Measurements from ENCODE around the gene HS6ST3. TPM values are rescaled to one million over a fixed set of nuclear protein-coding genes. Genes with fewer than 3 reads are reported as not detected.

The HS6ST3 gene
- total RNA-seq, 1 donor from 2014 or later, result 25.3 TPM

DNA sequence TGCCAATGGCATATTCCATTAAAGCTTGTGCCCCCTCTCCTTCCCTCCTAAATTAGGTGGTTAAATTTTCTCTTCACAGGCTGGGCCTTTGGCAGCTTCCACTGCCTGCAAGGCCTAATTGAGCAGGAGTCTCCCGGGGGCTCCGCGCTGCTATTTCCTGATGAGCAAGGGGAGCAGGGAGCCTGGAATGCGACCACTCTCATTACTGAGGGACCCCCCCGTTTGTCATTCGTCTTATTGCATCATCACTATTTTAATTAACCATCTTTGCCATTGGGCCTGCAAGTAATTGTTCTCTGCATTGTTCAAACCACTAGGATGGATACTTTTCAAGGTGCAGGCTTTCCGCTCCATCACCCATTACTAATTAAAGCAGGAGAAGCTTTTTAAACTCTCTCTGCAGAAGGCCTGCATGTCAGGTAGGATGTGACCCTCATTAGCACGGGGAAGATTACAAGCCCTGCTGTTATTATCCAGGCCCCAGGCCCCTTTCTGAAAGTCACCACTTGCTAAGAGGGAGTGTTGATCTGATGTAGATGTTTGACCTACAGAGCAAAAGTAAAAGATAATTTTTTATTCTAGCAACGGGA lies 762.0 kb downstream of the HS6ST3 start:
- no peak for FAIRE-seq

DNA sequence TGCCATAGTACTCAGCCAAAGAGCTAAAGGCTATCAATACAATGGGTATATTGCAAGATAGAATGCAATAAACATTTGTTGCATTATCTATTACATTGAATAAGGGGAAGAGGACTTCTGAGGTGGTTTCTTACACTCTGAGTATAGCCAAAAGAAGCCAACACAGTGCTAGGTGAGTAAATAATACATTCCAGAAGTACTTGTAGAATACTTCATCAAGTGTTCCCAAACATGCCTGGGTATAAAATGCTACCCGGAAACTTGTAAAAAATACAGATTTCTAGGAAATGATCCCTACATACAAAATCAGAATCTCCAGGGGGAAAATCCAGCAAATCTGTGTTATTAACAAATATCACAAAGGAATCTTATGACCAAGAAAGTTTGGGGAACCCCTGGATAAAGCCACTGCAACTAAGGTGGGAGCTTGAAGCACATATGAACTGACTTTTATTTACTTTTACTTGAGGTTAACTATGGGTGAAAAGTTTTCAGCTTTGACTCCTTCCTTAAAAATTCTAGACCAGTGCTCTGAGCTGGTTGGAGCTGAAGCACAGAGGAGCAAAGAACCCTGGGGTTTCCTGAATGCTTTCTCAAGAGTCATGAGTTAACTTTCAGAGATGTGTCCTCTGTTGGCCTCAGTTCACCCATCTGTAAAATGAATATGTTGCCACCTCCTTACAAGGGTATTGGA lies 768.4 kb downstream of the HS6ST3 start:
- FAIRE-seq, result no peak
- DNase-seq (ENCODE audit: low spot score in 2 of 2), result no peak

More for the DNA sequence above, 762.0 kb downstream of the HS6ST3 start:
- DNase-seq (ENCODE audit: low spot score in 2 of 2), result no peak

DNA sequence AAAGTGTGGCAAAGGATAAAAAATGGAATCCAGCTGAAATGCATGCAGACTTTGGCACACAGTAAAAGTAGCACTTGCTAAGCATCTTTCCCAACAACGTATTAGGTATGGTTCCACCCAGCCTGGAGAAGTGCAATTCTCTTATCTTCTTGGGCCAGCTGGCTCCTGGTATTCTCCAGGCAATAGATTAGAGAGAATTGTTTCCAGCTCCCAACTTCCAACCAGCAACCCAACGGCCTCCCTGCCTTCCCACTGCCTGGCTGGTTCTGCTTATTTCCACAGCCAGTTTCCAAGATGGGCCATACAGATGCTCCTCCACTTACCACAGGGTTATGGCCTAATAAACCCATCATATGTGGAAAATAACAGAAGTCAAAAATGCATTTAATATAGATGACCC lies 771.0 kb downstream of the HS6ST3 start:
- no peak for DNase-seq (ENCODE audit: low spot score in 2 of 2)

DNA sequence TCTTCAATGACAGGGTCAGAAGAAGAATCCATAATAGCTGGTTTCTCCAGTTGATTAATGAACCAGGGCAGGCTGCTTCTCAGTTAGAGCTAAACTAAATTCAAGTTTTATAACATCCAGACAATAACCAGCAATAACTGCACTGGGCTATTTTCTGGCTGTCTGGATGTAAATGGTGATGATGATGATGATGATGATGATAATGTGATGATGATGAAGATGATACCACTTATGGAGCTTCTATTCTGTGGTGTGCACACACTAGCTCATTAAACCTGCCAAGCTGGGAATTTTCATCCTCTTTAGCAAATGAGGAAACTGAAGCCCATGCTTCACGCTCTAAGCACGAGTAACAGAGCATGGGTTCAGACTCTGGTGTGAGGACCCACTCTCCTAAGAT lies 772.2 kb downstream of the HS6ST3 start:
- DNase-seq (ENCODE audit: low spot score in 2 of 2) (no peak), FAIRE-seq (no peak)

More for the DNA sequence above, 771.0 kb downstream of the HS6ST3 start:
- no peak for FAIRE-seq

DNA sequence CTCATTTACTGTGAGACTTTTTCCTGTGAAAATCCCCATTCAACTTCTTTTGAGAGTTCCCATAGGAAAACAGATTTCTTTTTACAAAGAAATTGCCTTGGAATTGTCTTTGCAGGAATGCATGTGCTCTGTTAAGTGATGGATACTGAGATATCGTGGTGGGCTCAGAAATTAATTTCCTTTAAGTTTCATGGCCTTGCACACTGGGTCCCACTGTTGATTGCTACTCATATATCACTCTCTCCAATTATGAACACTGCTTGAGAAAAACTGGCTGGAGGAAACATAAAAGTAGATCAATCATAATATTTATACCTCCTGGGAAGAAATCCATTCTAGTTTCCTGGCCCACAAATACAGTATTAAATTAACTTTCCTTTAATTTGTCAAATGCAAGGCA lies 773.1 kb downstream of the HS6ST3 start:
- FAIRE-seq (no peak), DNase-seq (ENCODE audit: low spot score in 2 of 2) (no peak)

DNA sequence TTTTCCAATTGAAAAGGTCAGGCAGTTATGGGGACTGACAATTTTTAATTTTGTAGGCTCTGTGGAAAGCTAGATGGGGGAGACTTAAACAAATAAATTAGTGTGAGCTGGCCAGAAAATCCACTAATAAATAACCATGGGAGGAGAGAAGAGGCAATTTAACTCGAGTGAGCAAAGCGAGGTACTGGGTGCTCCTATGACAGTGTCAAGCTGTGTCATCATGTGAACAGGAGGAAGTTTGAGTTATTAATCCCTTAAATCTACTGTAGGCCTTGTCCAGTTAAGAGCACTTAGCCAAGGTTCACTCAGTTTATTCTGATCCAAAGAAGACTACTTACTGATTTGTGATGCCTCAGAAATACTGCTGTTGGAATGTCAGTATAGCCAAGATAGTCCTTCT lies 781.6 kb downstream of the HS6ST3 start:
- FAIRE-seq, result no peak

DNA sequence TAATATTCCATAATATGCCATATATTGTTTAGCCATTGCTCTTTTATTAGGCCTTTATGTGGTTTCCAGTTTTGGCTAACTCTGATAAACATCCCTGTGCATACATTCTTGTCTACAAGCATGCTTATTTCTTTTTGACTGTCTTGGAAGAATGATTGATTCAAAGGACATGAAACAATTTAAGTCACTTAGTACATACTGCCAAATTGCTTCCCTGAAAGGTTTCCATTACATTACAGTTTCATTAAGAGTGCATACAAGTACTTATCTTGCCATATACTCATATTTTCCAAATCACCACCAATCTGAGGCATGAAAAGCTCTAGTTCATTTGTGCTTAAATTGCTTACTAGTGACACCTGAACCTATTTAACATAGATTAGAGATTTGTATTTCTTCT lies 790.5 kb downstream of the HS6ST3 start:
- FAIRE-seq, result no peak
- DNase-seq (ENCODE audit: low spot score in 2 of 2), result no peak

More for the DNA sequence above, 781.6 kb downstream of the HS6ST3 start:
- no peak for DNase-seq (ENCODE audit: low spot score in 2 of 2)

Other genes with a start within 250 kb of the HS6ST3 start
- 60.3 TPM for gene UGGT2, start 36.7 kb upstream of the HS6ST3 start, total RNA-seq